Immature natural killer cell (primary cell): ENCODE data around the gene CAPZA3. TPM values are rescaled to one million over a fixed set of nuclear protein-coding genes. Genes with fewer than 3 reads are reported as not detected.
"Not testable (repeated sequence)": the region's sequence is repeated elsewhere in the genome, so short reads cannot be mapped to it uniquely, and the experiment has no call there.

Experiments used
- DNase-seq, 3 donors: peaks; one replicate each; pipeline ENCODE4 v3.0.0; 2022; ENCODE audit warnings: mixed read lengths in 1 of 3
- H3K27ac Mint-ChIP-seq, 6 donors: one replicate each; pipeline ENCODE4 v1.8.0; 2020; ENCODE audit warnings: mixed read lengths in 6 of 6, mild to moderate bottlenecking in 5 of 6, inconsistent platforms in 4 of 6, moderate library complexity in 3 of 6
- H3K27me3 Mint-ChIP-seq, 3 donors: one replicate each; pipeline ENCODE4 v1.8.0; 2020 to 2021; ENCODE audit warnings: low read depth in 3 of 3, mild to moderate bottlenecking in 3 of 3, mixed read lengths in 3 of 3, moderate library complexity in 3 of 3, inconsistent platforms in 1 of 3
- H3K36me3 Mint-ChIP-seq, 3 donors: one replicate each; pipeline ENCODE4 v1.8.0; 2020; ENCODE audit warnings: mixed read lengths in 3 of 3, inconsistent platforms in 2 of 3, mild to moderate bottlenecking in 2 of 3
- H3K4me1 Mint-ChIP-seq, 2 donors: one replicate each; pipeline ENCODE4 v1.8.0; 2020; ENCODE audit warnings: inconsistent platforms in 2 of 2, mild to moderate bottlenecking in 2 of 2, mixed read lengths in 2 of 2, moderate library complexity in 1 of 2
- H3K4me3 Mint-ChIP-seq, 5 donors: one replicate each; pipeline ENCODE4 v1.8.0; 2020; ENCODE audit warnings: mild to moderate bottlenecking in 5 of 5, mixed read lengths in 5 of 5, inconsistent platforms in 3 of 5, moderate library complexity in 3 of 5
- H3K9me3 Mint-ChIP-seq, 6 donors: one replicate each; pipeline ENCODE4 v1.8.0; 2020; ENCODE audit warnings: mild to moderate bottlenecking in 6 of 6, mixed read lengths in 6 of 6, inconsistent platforms in 4 of 6, moderate library complexity in 3 of 6
- polyA plus RNA-seq, 3 donors: library from polyadenylated mRNA; unstranded; fragments of 300-500 nt; fragmentation: Illumina TruSeq; gene quantifications; one replicate each; pipeline ENCODE4 v1.2.3, GENCODE V29; 2021

The CAPZA3 gene
- not detected for polyA plus RNA-seq

GRCh38 chr12:18737819-18738218, at the start of gene CAPZA3, which contains the start of gene PLCZ1:
CAPZA3 (plus strand) TSS chr12:18738119; CDS start chr12:18738269, 150 bp downstream.
PLCZ1 (minus strand) TSS chr12:18738012; CDS start chr12:18737371, 641 bp downstream.
- H3K36me3 Mint-ChIP-seq: peaks cover 0 to 4% (median 0%) of the 10 kb centered on the region in 3 donors
- no peak within 1 kb of the TSS for H3K27ac Mint-ChIP-seq
- H3K4me1 Mint-ChIP-seq: no peaks in the 10 kb centered on the region
- no peak within 1 kb of the TSS for H3K4me3 Mint-ChIP-seq
- H3K27me3 Mint-ChIP-seq: no peaks in the 10 kb centered on the region
- peaks cover 0 to 40% (median 24%) of the 10 kb centered on the region in 6 donors for H3K9me3 Mint-ChIP-seq
- no peak for DNase-seq

- no peak overlapping the region for H3K4me3 Mint-ChIP-seq
- peaks cover 13 to 45% (median 25%) of the 10 kb centered on the region in 6 donors for H3K9me3 Mint-ChIP-seq
- peaks cover 0 to 7% (median 0%) of the 10 kb centered on the region in 3 donors for H3K36me3 Mint-ChIP-seq
Observed at GRCh38 chr12:18689771-18690170, 48.1 kb upstream of the CAPZA3 start.

GRCh38 chr12:18690653-18691052, 47.3 kb upstream of the CAPZA3 start:
- DNase-seq: no peak
- peaks cover 0 to 7% (median 0%) of the 10 kb centered on the region in 3 donors for H3K36me3 Mint-ChIP-seq
- no peak overlapping the region for H3K27ac Mint-ChIP-seq
- peaks cover 10 to 47% (median 25%) of the 10 kb centered on the region in 6 donors for H3K9me3 Mint-ChIP-seq
- H3K4me3 Mint-ChIP-seq: no peak overlapping the region
- H3K27me3 Mint-ChIP-seq: peaks cover 0 to 2% (median 0%) of the 10 kb centered on the region in 3 donors
- no peaks in the 10 kb centered on the region for H3K4me1 Mint-ChIP-seq

More at GRCh38 chr12:18689771-18690170, 48.1 kb upstream of the CAPZA3 start:
- H3K4me1 Mint-ChIP-seq: no peaks in the 10 kb centered on the region
- H3K27ac Mint-ChIP-seq: no peak overlapping the region
- no peak for DNase-seq
- peaks cover 0 to 2% (median 0%) of the 10 kb centered on the region in 3 donors for H3K27me3 Mint-ChIP-seq

GRCh38 chr12:18693986-18694385, 43.9 kb upstream of the CAPZA3 start:
- not testable (repeated sequence) for DNase-seq, H3K36me3 Mint-ChIP-seq, H3K27ac Mint-ChIP-seq, H3K4me3 Mint-ChIP-seq, H3K27me3 Mint-ChIP-seq, H3K4me1 Mint-ChIP-seq
- peaks cover 12 to 41% (median 20%) of the 10 kb centered on the region in 6 donors for H3K9me3 Mint-ChIP-seq

- Mint-ChIP-seq H3K4me3 (no peak overlapping the region), H3K27me3 (peaks cover 0 to 2% (median 0%) of the 10 kb centered on the region in 3 donors), H3K27ac (no peak overlapping the region), H3K4me1 (no peaks in the 10 kb centered on the region), H3K36me3 (peaks cover 0 to 7% (median 0%) of the 10 kb centered on the region in 3 donors), H3K9me3 (peaks cover 8 to 23% (median 11%) of the 10 kb centered on the region in 6 donors)
- DNase-seq: no peak
Observed at GRCh38 chr12:18696971-18697602, 40.8 kb upstream of the CAPZA3 start.

- DNase-seq: no peak
- Mint-ChIP-seq H3K4me1 (no peaks in the 10 kb centered on the region), H3K36me3 (no peaks in the 10 kb centered on the region), H3K27me3 (no peaks in the 10 kb centered on the region), H3K4me3 (no peak overlapping the region), H3K27ac (no peak overlapping the region), H3K9me3 (peaks cover 7 to 23% (median 15%) of the 10 kb centered on the region in 6 donors)
Observed at GRCh38 chr12:18700271-18700670, 37.6 kb upstream of the CAPZA3 start.

GRCh38 chr12:18703321-18703720, 34.6 kb upstream of the CAPZA3 start:
- Mint-ChIP-seq H3K4me3 (no peak overlapping the region), H3K27me3 (no peaks in the 10 kb centered on the region), H3K4me1 (no peaks in the 10 kb centered on the region), H3K27ac (no peak overlapping the region), H3K9me3 (peaks cover 6 to 30% (median 18%) of the 10 kb centered on the region in 6 donors), H3K36me3 (no peaks in the 10 kb centered on the region)
- DNase-seq: no peak

- no peaks in the 10 kb centered on the region for H3K4me1 Mint-ChIP-seq
- H3K9me3 Mint-ChIP-seq: peaks cover 6 to 32% (median 19%) of the 10 kb centered on the region in 6 donors
- DNase-seq: no peak
- H3K36me3 Mint-ChIP-seq: no peaks in the 10 kb centered on the region
- no peak overlapping the region for H3K27ac Mint-ChIP-seq
- no peaks in the 10 kb centered on the region for H3K27me3 Mint-ChIP-seq
- no peak overlapping the region for H3K4me3 Mint-ChIP-seq
Observed at GRCh38 chr12:18703911-18704310, 34.0 kb upstream of the CAPZA3 start.

- DNase-seq: no peak
- no peaks in the 10 kb centered on the region for H3K4me1 Mint-ChIP-seq
- peaks cover 6 to 46% (median 20%) of the 10 kb centered on the region in 6 donors for H3K9me3 Mint-ChIP-seq
- no peak overlapping the region for H3K4me3 Mint-ChIP-seq
- H3K36me3 Mint-ChIP-seq: no peaks in the 10 kb centered on the region
- peaks cover 0 to 2% (median 0%) of the 10 kb centered on the region in 3 donors for H3K27me3 Mint-ChIP-seq
- H3K27ac Mint-ChIP-seq: no peak overlapping the region
Observed at GRCh38 chr12:18706798-18707197, 31.1 kb upstream of the CAPZA3 start.

- H3K4me1 Mint-ChIP-seq: no peaks in the 10 kb centered on the region
- no peaks in the 10 kb centered on the region for H3K36me3 Mint-ChIP-seq
- H3K9me3 Mint-ChIP-seq: peaks cover 0 to 11% (median 2%) of the 10 kb centered on the region in 6 donors
- DNase-seq: no peak
- no peak overlapping the region for H3K4me3 Mint-ChIP-seq
- no peaks in the 10 kb centered on the region for H3K27me3 Mint-ChIP-seq
- H3K27ac Mint-ChIP-seq: no peak overlapping the region
Observed at GRCh38 chr12:18716236-18716635, 21.7 kb upstream of the CAPZA3 start.

GRCh38 chr12:18718462-18718861, 19.5 kb upstream of the CAPZA3 start:
- no peak overlapping the region for H3K27ac Mint-ChIP-seq
- no peaks in the 10 kb centered on the region for H3K36me3 Mint-ChIP-seq
- H3K4me1 Mint-ChIP-seq: no peaks in the 10 kb centered on the region
- no peaks in the 10 kb centered on the region for H3K27me3 Mint-ChIP-seq
- H3K9me3 Mint-ChIP-seq: peaks cover under 1 to 15% (median 2%) of the 10 kb centered on the region in 6 donors
- H3K4me3 Mint-ChIP-seq: no peak overlapping the region
- no peak for DNase-seq

- H3K4me3 Mint-ChIP-seq: no peak overlapping the region
- no peaks in the 10 kb centered on the region for H3K27me3 Mint-ChIP-seq
- peaks cover 3 to 22% (median 8%) of the 10 kb centered on the region in 6 donors for H3K9me3 Mint-ChIP-seq
- no peaks in the 10 kb centered on the region for H3K36me3 Mint-ChIP-seq
- H3K4me1 Mint-ChIP-seq: no peaks in the 10 kb centered on the region
- no peak overlapping the region for H3K27ac Mint-ChIP-seq
- no peak for DNase-seq
Observed at GRCh38 chr12:18719922-18720510, 17.9 kb upstream of the CAPZA3 start.

- no peaks in the 10 kb centered on the region for H3K4me1 Mint-ChIP-seq
- H3K36me3 Mint-ChIP-seq: no peaks in the 10 kb centered on the region
- DNase-seq: no peak
- H3K27me3 Mint-ChIP-seq: no peaks in the 10 kb centered on the region
- H3K27ac Mint-ChIP-seq: no peak overlapping the region
- H3K4me3 Mint-ChIP-seq: no peak overlapping the region
- peaks cover 3 to 23% (median 8%) of the 10 kb centered on the region in 6 donors for H3K9me3 Mint-ChIP-seq
Observed at GRCh38 chr12:18720690-18721089, 17.2 kb upstream of the CAPZA3 start.

- Mint-ChIP-seq H3K4me3 (no peak overlapping the region), H3K27ac (no peak overlapping the region), H3K9me3 (peaks cover 3 to 23% (median 8%) of the 10 kb centered on the region in 6 donors), H3K4me1 (no peaks in the 10 kb centered on the region), H3K36me3 (no peaks in the 10 kb centered on the region), H3K27me3 (no peaks in the 10 kb centered on the region)
- no peak for DNase-seq
Observed at GRCh38 chr12:18721452-18721851, 16.5 kb upstream of the CAPZA3 start.
